ENCODE data around the gene TBATA.

DNA sequence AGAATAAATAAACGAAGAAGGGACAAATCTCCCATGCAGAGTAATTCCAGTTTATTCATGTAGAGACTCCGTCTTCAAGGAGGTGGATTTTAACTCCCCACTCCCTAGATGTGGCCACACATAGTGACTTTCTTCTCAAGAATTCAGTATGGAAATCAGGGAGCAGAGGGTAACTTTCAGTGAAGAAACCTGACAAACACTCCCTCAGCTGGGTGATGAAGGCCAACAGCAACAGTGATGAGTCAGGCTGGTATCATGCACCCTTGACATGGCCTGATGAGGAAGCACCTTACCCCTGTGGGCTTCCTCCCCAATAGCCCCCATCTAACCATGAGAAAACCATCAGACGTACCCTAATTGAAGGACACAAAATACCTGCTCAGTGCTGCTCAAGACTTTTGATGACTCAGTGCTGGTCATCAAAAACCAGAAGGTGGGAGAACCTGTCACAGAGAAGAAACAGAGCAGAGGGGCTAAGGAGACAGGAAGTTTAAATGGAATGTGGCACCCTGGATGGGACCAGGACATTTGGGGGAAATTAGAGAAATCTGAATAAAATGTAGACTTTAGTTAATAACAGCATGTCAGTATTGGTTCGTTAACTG, 62.3 kb downstream of the TBATA start:
- TF ChIP-seq, protein P1, sequence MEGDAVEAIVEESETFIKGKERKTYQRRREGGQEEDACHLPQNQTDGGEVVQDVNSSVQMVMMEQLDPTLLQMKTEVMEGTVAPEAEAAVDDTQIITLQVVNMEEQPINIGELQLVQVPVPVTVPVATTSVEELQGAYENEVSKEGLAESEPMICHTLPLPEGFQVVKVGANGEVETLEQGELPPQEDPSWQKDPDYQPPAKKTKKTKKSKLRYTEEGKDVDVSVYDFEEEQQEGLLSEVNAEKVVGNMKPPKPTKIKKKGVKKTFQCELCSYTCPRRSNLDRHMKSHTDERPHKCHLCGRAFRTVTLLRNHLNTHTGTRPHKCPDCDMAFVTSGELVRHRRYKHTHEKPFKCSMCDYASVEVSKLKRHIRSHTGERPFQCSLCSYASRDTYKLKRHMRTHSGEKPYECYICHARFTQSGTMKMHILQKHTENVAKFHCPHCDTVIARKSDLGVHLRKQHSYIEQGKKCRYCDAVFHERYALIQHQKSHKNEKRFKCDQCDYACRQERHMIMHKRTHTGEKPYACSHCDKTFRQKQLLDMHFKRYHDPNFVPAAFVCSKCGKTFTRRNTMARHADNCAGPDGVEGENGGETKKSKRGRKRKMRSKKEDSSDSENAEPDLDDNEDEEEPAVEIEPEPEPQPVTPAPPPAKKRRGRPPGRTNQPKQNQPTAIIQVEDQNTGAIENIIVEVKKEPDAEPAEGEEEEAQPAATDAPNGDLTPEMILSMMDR (IDR thresholded peaks at IDR 0.05; ENCODE audit: low read length) = no peak
- no peak for TF ChIP-seq EZH2 (IDR thresholded peaks at IDR 0.05; ENCODE audit: borderline replicate concordance, low read length)

All from OCI-LY1 (cell line).